DMS 273 treated with DMSO at 0.1 percent for 48 hours (cell line): ENCODE measurements around the gene ACAP3.

Experiments used
- DNase-seq: peaks from one replicate; lab custom pipeline; 2025; lab: John Stamatoyannopoulos, UW

Gene ACAP3

DNA sequence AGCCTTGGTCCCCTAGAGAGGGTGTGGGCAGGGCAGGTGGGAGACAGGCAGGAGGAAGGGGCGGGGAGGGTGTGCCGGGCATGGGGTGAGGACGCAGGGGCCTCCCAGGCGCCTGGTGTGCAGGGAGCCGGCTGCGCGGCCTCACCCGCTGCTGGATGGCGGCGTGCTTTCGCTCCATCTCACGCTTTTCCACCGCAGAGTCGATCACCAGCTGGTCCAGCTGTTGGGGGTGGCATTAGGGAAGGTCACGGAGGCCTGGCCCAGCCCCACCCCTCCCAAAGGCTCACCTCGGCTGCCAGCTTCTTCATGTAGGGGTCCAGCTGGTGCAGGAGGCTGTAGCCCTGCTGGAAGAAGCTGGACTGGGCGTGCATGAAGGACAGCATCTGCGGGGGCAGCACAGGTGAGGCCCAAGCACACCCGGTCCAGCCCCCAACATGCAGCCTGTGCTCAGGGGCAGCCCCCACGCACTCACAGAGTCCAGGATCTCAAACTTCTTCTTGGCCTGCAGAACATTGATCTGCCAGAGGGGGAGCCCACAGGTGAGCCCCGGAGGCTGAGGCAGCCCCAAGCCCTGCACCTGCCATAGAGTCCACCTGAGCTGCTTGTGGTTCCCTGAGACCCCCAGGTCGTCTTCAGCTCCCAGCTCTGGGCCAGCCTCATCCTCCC lies 7.9 kb downstream of the ACAP3 start:
- no peak for DNase-seq

GRCh38 chr1:1298861-1299685 lies 8.7 kb downstream of the ACAP3 start:
- peak; percentile 69 for DNase-seq

DNA sequence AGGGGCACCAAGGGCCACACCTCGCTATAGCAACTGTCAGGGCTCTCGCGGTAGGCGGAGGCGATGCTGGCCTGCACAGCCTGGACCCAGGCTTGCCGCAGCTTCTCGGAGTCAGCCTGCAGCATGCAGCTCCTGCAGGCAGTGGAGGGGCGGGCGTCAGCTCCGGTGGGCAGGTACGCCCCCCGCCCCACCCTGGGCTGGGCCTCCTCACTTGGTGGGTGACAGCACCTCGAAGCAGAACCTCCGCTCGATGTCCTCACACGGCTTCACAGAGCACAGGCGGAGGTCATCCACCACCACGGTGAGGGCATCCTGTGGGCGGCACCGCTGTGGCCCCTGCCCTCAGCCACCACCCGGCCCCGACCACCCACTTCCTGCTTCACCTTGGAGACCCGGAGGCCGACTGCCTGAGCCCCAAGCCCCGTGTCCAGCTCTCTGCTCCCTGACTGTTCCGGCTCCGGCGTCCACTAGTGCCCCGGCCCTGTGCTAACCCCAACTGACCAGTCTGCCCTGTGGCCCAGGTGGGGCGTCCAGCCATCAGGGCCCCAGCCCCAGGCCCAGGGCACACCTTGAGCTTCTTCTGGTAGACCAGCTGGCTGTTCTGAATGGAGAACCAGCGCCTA lies 9.8 kb downstream of the ACAP3 start:
- no peak for DNase-seq

DNA sequence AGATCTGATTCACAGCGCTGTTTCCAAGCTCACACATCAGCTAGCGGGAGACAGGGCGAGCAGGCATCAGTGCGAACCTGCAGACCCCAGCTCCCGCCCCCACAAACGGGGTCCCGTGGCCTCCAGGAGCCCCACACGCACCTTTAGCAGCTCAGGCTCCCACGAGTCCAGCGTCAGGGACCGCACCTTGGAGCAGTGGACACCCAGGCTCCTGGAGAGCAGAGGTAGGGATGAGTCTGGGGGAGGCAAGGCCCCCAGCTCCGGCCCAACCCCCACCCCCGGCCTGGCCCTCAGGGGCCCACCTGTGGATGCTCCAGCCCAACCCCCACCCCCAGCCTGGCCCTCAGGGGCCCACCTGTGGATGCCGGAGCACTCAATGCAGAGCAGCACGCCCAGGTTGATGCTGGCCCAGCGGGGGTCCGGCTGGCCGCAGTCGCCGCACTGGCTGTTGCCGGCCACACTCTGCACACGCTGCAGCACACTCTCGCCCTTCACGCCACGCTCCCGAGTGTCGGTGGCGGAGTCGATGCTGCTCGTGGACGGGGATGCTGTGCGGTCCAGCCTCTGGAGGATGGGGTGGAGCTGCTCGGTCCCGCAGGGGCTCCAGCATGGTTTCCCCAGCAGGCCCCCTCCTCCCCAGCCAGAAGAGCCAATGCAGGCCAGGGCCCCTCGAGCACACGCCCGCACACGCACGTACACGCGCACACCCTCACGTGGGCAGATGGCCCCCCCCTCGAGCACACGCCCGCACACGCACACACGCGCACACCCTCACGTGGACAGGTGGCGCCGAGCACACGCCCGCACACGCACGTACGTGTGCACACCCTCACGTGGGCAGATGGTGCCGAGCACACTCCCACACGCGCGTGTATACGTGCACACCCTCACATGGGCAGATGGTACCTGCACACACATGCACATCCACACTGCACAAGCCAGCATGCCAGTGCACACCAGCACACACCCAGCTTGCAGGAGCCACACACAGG lies 11.4 kb downstream of the ACAP3 start:
- DNase-seq: no peak

GRCh38 chr1:1295154-1295923 lies 12.4 kb downstream of the ACAP3 start:
- no peak for DNase-seq

DNA sequence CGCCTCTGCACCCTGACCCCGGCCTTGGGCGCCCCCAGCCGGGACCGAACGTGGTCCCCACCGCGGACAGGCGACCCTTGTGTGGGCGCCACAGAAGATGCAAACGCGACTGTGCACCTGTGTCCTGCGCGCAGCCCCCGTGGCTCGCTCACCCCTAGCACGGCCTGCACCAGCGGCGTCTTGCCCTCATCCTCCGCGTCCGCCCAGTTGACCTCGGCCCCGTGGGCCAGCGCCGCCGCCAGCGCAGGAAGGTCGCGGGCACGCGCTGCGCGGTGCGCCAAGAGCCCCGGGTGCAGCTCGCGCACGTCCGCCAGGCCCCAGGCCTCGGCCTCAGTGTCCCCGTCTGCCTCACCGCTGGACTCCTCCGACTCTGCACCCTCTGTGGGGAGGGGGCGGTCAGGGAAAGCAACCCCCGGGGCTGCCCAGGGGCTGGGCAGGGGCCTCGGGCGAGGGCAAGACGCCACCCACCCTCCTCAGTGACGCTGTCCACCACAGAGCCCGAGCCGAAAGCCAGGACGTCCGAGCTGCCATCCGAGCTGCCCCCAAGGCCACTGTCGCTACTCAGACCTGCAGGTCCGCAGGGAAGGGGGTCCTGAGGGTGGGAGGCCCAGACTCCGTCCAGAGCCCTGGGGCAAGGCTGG lies 13.4 kb downstream of the ACAP3 start:
- no peak for DNase-seq

- DNase-seq: no peak
Observed at GRCh38 chr1:1293263-1294249, 14.2 kb downstream of the ACAP3 start.

DNA sequence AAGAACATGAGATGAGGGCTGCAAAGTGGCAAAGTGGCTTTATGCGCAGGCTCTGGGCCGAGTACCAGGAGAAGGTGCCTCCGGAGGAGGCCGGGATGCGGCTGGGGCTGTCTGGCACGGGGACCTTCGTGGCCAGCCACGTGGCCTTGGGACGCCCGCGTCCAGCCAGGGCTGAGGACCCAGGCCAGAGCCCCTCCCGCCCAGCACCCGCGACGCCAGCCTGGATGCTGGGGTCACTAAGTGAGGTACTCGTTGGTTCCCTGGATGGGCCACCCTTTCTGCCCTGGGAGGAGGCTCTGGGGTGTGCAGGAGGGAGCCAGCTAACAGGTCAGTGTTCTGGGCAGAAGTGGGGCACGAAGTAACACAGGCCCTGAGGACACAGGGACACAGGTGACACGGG lies 14.9 kb downstream of the ACAP3 start:
- no peak for DNase-seq

DNA sequence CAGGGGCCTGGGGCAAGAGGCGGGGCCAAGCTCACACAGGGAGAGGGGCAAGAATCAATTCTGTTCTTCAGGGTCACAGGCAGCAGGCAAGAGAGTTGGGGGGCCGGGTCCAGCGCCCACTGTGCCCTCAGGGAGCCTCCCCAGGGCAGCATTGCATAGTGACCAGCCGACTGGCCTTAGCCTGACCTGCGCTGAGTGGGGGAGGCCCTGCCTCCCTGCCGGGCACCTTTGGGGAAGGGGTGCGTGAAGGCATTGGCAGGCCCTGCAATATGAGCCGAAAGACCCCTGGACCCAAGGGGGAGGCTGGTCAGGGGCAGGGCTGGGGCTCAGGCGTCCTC lies 15.3 kb downstream of the ACAP3 start:
- no peak for DNase-seq

GRCh38 chr1:1291548-1292441 lies 15.9 kb downstream of the ACAP3 start:
- DNase-seq: peak; percentile 44

GRCh38 chr1:1291023-1291528 lies 16.7 kb downstream of the ACAP3 start:
- no peak for DNase-seq

DNA sequence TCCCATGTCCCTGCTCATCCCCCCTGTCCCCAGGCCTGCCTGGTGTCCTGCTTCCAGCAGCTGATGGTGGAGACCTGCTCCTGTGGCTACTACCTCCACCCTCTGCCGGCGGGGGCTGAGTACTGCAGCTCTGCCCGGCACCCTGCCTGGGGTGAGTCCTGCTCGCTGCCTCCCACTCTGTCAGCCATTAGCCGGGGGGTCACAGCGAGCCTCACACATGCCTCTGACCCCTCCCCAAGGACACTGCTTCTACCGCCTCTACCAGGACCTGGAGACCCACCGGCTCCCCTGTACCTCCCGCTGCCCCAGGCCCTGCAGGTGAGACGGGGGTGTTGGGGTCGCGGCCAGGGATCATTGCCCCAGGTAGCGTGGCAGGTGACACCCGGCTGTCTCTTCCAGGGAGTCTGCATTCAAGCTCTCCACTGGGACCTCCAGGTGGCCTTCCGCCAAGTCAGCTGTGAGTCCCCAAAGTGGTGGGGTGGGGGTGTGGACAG lies 17.4 kb downstream of the ACAP3 start:
- no peak for DNase-seq

- no peak for DNase-seq
Observed at GRCh38 chr1:1287288-1288110, 20.2 kb downstream of the ACAP3 start.

DNA sequence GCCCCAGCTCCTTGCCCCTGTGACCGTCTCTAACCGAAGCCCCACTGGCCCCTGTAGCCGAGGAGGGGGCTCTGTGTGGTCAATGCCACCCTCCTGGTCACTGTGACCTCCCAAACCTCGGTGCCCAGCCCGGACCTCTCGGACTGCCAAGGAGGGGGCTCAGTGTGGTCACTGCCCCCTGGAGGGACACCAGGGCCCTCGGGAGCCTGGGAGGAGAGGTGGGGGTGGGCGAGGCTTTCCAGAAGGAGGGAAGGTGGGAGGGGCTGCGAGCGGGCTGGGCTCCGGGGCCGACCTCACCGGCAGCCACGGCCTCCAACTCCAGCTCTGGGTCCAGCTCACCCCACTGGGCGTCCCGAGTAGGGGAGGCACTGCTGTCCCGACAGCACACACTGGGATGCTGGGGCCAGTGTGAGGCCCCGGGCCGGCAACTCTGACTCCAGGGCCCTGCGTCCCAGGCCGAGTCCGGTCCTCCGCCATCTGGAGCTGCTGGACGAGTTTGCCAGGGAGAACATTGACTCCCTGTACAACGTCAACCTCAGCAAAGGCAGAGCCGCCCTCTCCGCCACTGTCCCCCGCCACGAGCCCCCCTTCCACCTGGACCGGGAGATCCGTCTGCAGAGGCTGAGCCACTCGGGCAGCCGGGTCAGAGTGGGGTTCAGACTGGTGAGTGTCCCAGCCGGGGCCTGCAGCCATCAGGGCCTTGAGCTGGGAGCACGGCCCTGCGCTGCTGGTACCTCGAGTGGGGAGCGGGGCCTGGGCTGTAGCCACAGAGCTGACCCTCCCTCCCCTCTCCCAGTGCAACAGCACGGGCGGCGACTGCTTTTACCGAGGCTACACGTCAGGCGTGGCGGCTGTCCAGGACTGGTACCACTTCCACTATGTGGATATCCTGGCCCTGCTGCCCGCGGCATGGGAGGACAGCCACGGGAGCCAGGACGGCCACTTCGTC lies 21.1 kb downstream of the ACAP3 start:
- no peak for DNase-seq

DNA sequence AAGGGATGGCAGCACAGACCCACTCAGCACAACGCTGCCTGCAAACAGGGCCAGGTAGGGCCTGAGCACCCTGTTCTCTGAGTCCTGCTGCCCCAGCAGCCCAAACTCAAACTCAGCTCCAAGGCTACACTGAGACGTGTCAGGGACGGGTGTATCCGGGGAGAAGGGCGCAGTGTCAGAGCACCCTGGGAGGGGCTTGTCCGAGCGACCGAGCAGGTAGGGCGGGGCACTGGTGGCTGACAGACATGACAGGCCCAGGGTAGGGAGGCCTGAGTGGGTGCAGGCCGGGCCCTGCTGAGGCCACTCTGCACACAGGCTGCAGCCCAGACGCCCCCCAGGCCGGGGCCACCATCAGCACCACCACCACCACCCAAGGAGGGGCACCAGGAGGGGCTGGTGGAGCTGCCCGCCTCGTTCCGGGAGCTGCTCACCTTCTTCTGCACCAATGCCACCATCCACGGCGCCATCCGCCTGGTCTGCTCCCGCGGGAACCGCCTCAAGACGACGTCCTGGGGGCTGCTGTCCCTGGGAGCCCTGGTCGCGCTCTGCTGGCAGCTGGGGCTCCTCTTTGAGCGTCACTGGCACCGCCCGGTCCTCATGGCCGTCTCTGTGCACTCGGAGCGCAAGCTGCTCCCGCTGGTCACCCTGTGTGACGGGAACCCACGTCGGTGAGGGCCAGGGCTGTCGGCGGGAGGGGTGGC lies 22.0 kb downstream of the ACAP3 start:
- no peak for DNase-seq
